BE2C (cell line): Measurements from ENCODE around the gene NSD2.

Experiments used
- DNase-seq: peaks from one replicate; pipeline ENCODE4 v3.0.0-alpha.2; 2020
- H3K27me3 ChIP-seq: fragments of 250-450 bp; sonication (Bioruptor Pico); 2 replicates; pipeline ENCODE4 v1.5.1; 2020; ENCODE audit warnings: mild to moderate bottlenecking
- H3K36me3 ChIP-seq: fragments of 250-450 bp; sonication (Bioruptor Pico); 2 replicates; pipeline ENCODE4 v1.5.1; 2020; ENCODE audit warnings: mild to moderate bottlenecking
- H3K4me1 ChIP-seq: fragments of 250-450 bp; sonication (Bioruptor Pico); 2 replicates; pipeline ENCODE4 v1.5.1; 2020
- H3K4me3 ChIP-seq: 2 replicates; pipeline ENCODE4 v1.5.1; 2011; ENCODE audit warnings: low read depth, low read length
- H3K9me3 ChIP-seq: fragments of 250-450 bp; sonication (Bioruptor Pico); 2 replicates; pipeline ENCODE4 v1.5.1; 2020
- TF ChIP-seq, protein P1 (sequence below): IDR thresholded peaks from 2 replicates; pipeline ENCODE4 v1.5.1; 2012; ENCODE audit warnings: mild to moderate bottlenecking, low read depth, low read length

Gene NSD2

DNA sequence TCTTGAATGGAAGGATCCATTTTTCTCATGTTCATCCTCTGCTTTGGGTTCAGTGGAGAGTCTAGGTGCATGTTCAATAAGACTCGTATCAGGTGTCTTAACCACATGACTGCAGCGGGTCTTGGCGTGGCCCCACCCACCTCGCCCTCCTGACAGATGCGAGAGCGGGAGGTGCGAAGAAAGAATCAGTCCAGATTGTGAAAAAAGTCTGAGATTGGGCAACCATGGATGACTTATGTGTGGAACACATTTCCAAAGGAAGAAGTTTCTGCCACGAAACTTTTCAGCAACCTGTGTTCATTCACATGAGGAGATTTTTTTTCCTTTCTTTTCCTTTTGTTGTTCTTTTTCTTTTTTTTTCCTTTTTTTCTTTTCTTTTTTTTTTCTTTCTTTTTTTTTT is 66.8 kb downstream of the NSD2 start:
- no peaks in the 10 kb centered on the region; the same call in 1 of the 2 replicates for H3K4me1 ChIP-seq
- peaks cover 52% of the 10 kb centered on the region for H3K36me3 ChIP-seq
- no peak for DNase-seq
- no peaks in the 10 kb centered on the region for H3K9me3 ChIP-seq
- TF ChIP-seq, protein P1, sequence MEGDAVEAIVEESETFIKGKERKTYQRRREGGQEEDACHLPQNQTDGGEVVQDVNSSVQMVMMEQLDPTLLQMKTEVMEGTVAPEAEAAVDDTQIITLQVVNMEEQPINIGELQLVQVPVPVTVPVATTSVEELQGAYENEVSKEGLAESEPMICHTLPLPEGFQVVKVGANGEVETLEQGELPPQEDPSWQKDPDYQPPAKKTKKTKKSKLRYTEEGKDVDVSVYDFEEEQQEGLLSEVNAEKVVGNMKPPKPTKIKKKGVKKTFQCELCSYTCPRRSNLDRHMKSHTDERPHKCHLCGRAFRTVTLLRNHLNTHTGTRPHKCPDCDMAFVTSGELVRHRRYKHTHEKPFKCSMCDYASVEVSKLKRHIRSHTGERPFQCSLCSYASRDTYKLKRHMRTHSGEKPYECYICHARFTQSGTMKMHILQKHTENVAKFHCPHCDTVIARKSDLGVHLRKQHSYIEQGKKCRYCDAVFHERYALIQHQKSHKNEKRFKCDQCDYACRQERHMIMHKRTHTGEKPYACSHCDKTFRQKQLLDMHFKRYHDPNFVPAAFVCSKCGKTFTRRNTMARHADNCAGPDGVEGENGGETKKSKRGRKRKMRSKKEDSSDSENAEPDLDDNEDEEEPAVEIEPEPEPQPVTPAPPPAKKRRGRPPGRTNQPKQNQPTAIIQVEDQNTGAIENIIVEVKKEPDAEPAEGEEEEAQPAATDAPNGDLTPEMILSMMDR, result no peak
- H3K4me3 ChIP-seq, result no peak overlapping the region
- H3K27me3 ChIP-seq, result no peaks in the 10 kb centered on the region

DNA sequence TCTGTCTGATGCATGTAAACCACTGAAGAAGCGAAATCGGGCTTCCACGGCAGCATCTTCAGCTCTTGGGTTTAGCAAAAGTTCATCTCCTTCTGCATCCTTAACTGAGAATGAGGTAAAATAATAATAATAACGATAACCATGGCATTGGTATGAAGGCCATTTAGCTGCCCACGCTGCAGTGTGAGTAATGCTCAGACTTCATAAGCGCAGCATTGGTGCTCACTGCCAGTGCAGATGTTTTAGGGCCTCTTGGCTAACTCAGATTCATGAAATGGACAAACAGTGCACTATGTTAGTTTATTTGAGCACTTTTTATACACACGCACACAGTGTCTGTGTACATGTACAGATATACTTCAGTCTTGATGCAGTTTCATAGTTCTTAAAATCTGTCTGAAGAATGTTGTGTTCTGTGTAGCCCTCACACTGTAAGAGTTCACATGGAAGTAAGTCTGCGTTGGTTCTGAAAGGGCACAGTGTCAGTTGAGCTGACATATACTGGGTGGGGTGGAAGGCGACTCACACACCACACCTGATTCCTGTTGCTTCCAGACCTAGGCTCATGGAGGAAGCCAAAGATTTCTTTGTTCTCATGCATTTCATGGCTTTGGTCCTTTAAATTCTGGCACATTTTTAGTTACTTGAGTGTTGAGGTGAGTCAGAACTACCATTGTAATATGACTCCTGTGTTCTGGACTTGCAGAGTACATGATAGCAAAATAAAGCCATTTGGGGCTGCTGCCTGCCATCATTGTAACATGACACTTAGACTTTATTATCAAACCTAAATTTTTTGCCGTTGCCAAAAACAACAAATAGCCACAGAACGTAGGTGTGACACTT is 68.7 kb downstream of the NSD2 start:
- peaks cover 58% of the 10 kb centered on the region for H3K36me3 ChIP-seq
- no peaks in the 10 kb centered on the region for H3K27me3 ChIP-seq
- TF ChIP-seq, protein P1, result no peak
- no peaks in the 10 kb centered on the region; the same call in 1 of the 2 replicates for H3K4me1 ChIP-seq
- H3K4me3 ChIP-seq, result no peak overlapping the region
- DNase-seq, result no peak
- no peaks in the 10 kb centered on the region for H3K9me3 ChIP-seq

DNA sequence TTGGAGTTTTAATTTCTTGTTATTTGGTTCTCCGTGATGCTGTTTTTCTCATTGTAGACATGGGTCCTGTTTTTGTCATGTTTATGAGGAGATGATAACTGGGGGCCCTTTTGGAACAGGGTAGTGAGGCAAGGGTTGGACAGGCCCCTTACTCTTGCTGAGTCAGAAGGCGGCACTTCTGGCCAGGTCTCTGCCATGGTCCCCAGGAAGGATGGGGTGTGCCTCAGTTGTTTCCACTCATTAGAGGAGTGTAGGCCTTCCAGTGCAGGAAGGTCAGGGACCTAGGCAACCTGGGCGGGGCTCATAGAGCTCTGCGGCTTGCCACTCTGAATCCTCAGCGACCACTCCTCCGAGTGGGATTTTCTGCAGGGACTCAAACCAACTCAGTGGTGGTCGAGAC is 69.4 kb downstream of the NSD2 start:
- no peak overlapping the region for H3K4me3 ChIP-seq
- H3K36me3 ChIP-seq, result peaks cover 55% of the 10 kb centered on the region
- TF ChIP-seq, protein P1, result no peak

DNA sequence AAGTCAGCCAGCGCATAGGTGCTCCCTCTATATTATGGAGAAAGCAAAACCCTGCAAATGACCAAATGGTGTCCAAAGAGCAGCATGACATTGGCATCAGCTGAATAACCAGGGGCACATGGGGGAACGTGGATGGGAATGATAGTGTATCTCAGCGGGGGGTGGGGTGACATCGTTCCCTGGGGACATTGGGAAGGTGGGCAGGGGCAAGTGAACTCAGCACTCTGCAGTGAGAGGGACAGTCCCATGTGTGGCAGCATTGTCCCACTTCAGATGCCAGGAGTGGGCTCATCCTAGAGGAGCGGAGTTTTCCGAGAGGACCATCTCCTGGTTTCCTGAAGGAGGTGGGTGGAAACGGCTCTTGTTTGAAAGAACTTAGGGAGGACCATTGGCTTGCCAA is 72.7 kb downstream of the NSD2 start:
- Histone ChIP-seq H3K4me3 (no peak overlapping the region), H3K36me3 (peaks cover 50% of the 10 kb centered on the region), H3K9me3 (no peaks in the 10 kb centered on the region), H3K4me1 (no peaks in the 10 kb centered on the region), H3K27me3 (no peaks in the 10 kb centered on the region)
- TF ChIP-seq, protein P1, result peak; percentile 8; the same call in 1 of the 2 replicates
- no peak for DNase-seq

More for the DNA sequence above, 69.4 kb downstream of the NSD2 start:
- Histone ChIP-seq H3K27me3 (no peaks in the 10 kb centered on the region), H3K9me3 (no peaks in the 10 kb centered on the region), H3K4me1 (no peaks in the 10 kb centered on the region; the same call in 1 of the 2 replicates)
- no peak for DNase-seq

DNA sequence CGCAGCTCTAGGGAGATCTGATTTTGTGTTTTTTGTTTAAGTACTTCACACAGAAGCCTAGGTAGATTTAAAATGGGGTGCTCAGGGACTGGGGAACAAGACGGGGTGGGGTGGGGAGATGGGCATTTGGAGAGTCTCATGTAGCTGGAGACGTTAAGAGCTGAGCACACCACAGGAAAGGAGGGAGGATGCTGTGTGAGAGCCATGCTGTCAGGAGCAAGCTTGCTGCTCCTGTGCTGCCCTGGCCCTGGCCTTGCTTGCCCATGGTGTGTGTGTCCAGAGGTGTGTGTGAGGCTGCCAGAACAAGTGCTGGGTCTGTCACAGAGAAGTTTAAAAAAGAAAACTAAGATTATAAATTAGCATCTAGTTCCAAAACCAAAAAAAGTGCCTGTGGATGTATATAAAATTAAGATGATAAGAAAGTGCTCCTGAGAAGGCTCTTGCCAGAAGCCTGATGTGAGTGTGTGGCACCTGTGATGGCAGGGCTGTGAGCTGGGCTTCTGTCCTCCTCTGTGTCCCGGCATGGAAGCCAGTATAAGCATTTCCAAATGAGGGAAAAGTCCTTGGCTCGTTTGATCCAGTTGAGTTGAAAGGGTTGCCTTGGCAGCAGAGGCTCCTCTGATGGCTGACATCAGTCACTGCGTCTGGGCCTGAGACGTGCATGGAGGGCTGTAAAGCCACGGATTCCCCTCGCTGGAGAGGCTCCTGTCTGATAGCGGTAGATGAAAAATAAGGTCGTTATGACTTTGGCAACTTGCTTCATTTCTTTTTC is 74.1 kb downstream of the NSD2 start:
- Histone ChIP-seq H3K9me3 (no peaks in the 10 kb centered on the region), H3K36me3 (peaks cover 48% of the 10 kb centered on the region), H3K27me3 (no peaks in the 10 kb centered on the region), H3K4me3 (no peak overlapping the region), H3K4me1 (no peaks in the 10 kb centered on the region)
- no peak for DNase-seq
- TF ChIP-seq, protein P1, result no peak
